UCSD-AML1 (cell line): ENCODE results near the gene HDLBP.
"Not testable (repeated sequence)": the region's sequence is repeated elsewhere in the genome, so short reads cannot be mapped to it uniquely, and the experiment has no call there.

Experiments
- DNase-seq: peaks from one replicate; lab custom pipeline; 2025; ENCODE audit not compliant: unreplicated experiment; lab: John Stamatoyannopoulos, UW

Gene HDLBP

GRCh38 chr2:241197246-241197645 lies 118.2 kb downstream of the HDLBP start:
- not testable (repeated sequence) for DNase-seq

GRCh38 chr2:241195506-241196130 lies 119.9 kb downstream of the HDLBP start:
- no peak for DNase-seq

- DNase-seq: no peak
Observed at GRCh38 chr2:241194811-241195210, 120.7 kb downstream of the HDLBP start.

GRCh38 chr2:241193271-241193670 lies 122.2 kb downstream of the HDLBP start:
- no peak for DNase-seq

GRCh38 chr2:241191081-241191480 lies 124.4 kb downstream of the HDLBP start:
- DNase-seq: no peak

GRCh38 chr2:241190291-241190981 lies 125.0 kb downstream of the HDLBP start:
- no peak for DNase-seq

GRCh38 chr2:241189856-241190201 lies 125.6 kb downstream of the HDLBP start:
- no peak for DNase-seq

- DNase-seq: no peak
Observed at GRCh38 chr2:241189093-241189855, 126.2 kb downstream of the HDLBP start.

- DNase-seq: no peak
Observed at GRCh38 chr2:241188361-241189092, 126.9 kb downstream of the HDLBP start, which contains the start of gene ANO7. Gene ANO7, plus strand, starts transcription at chr2:241188677. Its CDS starts 1,387 bp downstream, at chr2:241190064.

- no peak for DNase-seq
Observed at GRCh38 chr2:241187918-241188234, 127.6 kb downstream of the HDLBP start.

GRCh38 chr2:241187101-241187917 lies 128.2 kb downstream of the HDLBP start:
- DNase-seq: no peak

- no peak for DNase-seq
Observed at GRCh38 chr2:241185961-241186360, 129.5 kb downstream of the HDLBP start.

GRCh38 chr2:241184901-241185300 lies 130.6 kb downstream of the HDLBP start:
- DNase-seq: no peak

- DNase-seq: no peak
Observed at GRCh38 chr2:241183221-241183620, 132.3 kb downstream of the HDLBP start.

GRCh38 chr2:241182531-241183133 lies 132.8 kb downstream of the HDLBP start:
- DNase-seq: no peak

- DNase-seq: no peak
Observed at GRCh38 chr2:241182126-241182525, 133.3 kb downstream of the HDLBP start.

- no peak for DNase-seq
Observed at GRCh38 chr2:241180495-241180894, 135.0 kb downstream of the HDLBP start.

GRCh38 chr2:241179899-241180298 lies 135.6 kb downstream of the HDLBP start:
- no peak for DNase-seq

GRCh38 chr2:241178961-241179360 lies 136.5 kb downstream of the HDLBP start:
- no peak for DNase-seq
